Heart left ventricle (tissue), 13 donors: Measurements from ENCODE around the gene OLFML3.

ENCODE experiments used
- CTCF ChIP-seq, 12 donors: fragments of 200-600 bp; sonication (generic) in 4 of 12; IDR thresholded peaks; one replicate each; pipeline versions ENCODE4 v1.5.0 to v1.8.0; 2018 to 2022; ENCODE audit warnings: antibody characterized with exemption in 12 of 12, mild to moderate bottlenecking in 5 of 12
- POLR2A ChIP-seq, 2 donors: fragments of 450-650 bp; IDR thresholded peaks; one replicate each; pipeline ENCODE4 v1.6.1; 2017; ENCODE audit warnings: antibody characterized with exemption in 2 of 2, mild to moderate bottlenecking in 2 of 2, moderate library complexity in 2 of 2
- donor health status: ischemic (EF 13 %, LVEDD 7.1; RV severe dilation, severe dysfunction).
- donor health status: DM: no; HTN: yes; CAD: no.
- donor health status: DM: no; HTN: no; CAD: no.
- donor health status: ischemic (EF 25% LVEDD 6.9; RV normal size, moderate dysfunction).
- donor health status: ischemic (EF 25% LVEDD 5.7; RV mildly dilated, moderate dysfunction).
- donor health status: ischemic (EF 35%, LVEDD 5.7; RV mildly dilated, moderate dysfunction).
- donor health status: nonischemic (EF 11% LVEDD 7.7; RV severe dilation, severe dysfunction).
- donor health status: DM: yes; HTN: yes; CAD: no.
- donor health status: PGD.
- donor health status: ischemic (EF 29% LVEDD 5.4; RV normal size, mild dysfunction).
- donor health status: nonischemic (EF 23%, LVEDD 6.1; RV moderate dilation, normal function).

GRCh38 chr1:114022877-114023276 is 43.6 kb downstream of the OLFML3 start:
- no peak for TF ChIP-seq CTCF (IDR thresholded peaks at IDR 0.05)
- TF ChIP-seq POLR2A (IDR thresholded peaks at IDR 0.05): no peak
